ENCODE results near the gene CNDP1.

Gene CNDP1

DNA sequence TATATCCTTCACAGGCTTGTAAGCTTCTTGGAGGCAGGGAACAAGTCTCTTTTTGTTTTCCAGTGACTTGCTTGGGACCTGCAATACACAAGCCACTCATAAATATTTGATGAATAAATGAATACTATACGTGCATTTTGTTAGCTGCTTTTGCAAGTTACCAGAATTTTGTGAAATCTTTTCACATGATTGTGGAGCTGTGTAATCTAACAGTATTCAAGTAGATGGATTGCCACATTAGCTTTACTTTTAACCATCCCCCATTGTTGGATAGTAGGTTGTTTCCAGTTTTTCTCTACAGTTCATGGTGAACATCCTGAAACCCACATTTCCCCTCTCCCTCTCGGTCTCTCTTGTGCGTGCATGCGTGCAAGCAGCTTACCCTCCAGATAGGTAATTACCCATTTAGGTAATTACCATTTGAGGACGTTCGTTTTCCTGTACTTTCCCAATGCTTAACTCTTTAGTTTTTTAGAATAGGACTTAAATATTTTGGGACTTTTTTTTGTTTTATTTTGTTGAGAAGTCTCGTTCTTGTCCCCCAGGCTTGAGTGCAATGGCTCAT is 75.8 kb downstream of the CNDP1 start:
- TF ChIP-seq, protein P1, sequence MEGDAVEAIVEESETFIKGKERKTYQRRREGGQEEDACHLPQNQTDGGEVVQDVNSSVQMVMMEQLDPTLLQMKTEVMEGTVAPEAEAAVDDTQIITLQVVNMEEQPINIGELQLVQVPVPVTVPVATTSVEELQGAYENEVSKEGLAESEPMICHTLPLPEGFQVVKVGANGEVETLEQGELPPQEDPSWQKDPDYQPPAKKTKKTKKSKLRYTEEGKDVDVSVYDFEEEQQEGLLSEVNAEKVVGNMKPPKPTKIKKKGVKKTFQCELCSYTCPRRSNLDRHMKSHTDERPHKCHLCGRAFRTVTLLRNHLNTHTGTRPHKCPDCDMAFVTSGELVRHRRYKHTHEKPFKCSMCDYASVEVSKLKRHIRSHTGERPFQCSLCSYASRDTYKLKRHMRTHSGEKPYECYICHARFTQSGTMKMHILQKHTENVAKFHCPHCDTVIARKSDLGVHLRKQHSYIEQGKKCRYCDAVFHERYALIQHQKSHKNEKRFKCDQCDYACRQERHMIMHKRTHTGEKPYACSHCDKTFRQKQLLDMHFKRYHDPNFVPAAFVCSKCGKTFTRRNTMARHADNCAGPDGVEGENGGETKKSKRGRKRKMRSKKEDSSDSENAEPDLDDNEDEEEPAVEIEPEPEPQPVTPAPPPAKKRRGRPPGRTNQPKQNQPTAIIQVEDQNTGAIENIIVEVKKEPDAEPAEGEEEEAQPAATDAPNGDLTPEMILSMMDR (IDR thresholded peaks at IDR 0.05; ENCODE audit: extremely low read depth, missing control alignments) = no peak
- DNase-seq (ENCODE audit: low spot score) = no peak

DNA sequence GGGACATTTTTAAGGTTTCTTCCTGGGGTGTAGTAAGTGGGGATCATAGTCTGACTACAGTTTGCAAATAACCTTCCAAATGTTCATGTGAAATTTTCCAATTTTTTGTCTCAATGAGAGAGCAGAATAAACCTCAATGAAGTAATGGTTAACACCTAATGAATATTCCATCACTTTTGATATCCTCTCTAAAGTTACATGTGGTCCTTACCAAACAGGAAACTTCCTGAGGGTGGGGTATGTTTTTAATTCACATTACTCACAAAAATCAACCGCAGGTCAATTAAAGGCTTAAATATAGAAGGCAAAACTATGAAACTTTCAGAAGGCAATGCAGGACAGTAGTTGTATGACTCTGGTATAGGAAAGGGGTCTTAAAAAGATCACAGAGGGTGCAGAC is 76.6 kb downstream of the CNDP1 start:
- no peak for DNase-seq (ENCODE audit: low spot score)
- TF ChIP-seq, protein P1 (IDR thresholded peaks at IDR 0.05; ENCODE audit: extremely low read depth, missing control alignments) = no peak

DNA sequence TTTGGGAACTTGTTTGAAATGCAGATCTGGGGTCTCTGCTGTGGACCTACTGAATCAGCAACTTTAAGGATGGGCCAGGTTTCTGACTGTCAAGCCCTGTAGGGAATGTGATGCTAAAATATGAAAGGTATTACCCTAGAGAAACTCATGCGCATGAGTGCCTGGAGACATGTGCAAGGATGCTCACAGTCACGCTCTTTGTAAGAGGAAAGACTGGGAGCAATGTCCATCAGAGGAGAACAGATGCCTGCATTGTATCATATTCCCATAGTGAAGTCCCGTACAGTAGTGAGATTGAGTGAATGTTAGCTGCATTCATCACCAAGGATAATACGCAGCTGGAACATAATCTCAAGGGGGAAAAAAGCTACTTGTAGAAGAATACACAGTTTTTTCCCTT is 77.5 kb downstream of the CNDP1 start:
- TF ChIP-seq, protein P1 (IDR thresholded peaks at IDR 0.05; ENCODE audit: extremely low read depth, missing control alignments) = no peak
- DNase-seq (ENCODE audit: low spot score) = no peak

DNA sequence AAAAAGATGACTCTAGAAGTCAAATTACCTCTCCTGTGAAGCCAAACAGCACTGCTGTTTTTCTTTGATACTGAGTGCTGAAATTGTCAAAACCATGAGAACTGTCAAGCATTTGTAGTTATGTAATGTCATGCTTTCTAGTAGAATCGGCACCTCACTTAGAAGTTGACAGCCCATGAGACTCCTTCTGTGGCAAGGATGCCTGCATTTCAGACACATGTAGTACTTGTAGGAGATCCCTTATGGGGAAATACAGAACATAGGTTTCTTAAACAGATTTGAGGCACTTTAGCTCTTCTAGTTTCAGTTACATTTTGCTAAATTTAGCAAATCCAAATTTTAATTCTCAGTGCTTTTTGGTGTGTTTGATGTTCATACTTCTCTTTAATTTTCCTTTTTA is 79.1 kb downstream of the CNDP1 start:
- TF ChIP-seq, protein P1 (IDR thresholded peaks at IDR 0.05; ENCODE audit: extremely low read depth, missing control alignments) = no peak

DNA sequence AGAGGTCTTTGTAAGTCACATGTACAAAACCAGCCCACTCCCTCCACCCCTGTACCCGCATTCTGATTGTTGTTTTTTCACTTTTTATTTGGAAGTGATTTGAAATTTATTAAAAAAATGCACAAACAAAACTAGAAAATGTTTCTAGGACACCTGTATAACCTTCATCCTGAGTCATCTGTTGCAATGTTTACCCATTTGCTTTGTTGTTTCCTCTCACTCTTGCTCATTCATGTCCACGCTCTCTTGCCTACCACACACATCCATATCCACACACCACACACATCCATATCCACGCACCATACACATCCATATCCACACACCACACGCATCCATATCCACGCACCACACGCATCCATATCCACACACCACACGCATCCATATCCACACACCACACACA is 82.2 kb downstream of the CNDP1 start:
- TF ChIP-seq, protein P1 (IDR thresholded peaks at IDR 0.05; ENCODE audit: extremely low read depth, missing control alignments) = no peak
- no peak for DNase-seq (ENCODE audit: low spot score)

More for the DNA sequence above, 79.1 kb downstream of the CNDP1 start:
- DNase-seq (ENCODE audit: low spot score) = no peak

DNA sequence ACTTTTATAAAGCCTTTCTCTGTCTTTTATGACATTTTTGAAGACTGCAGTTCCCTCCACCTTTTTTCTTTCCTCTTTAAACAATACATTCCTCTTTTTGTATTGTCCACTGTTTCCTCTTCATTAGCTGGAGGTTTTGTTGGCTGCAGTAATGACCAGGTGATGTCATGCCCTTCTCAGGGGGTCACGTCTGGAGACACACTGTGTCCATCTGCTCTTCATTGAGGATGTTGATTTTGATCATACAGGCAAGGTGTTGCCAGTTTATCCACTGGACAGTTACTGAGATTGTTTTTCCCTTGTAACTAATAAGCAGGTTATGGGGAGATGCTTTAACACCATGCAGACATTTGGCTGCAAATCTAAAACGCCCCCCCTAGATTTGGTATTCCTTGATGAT is 83.2 kb downstream of the CNDP1 start:
- TF ChIP-seq, protein P1 (IDR thresholded peaks at IDR 0.05; ENCODE audit: extremely low read depth, missing control alignments) = no peak
- DNase-seq (ENCODE audit: low spot score) = no peak

DNA sequence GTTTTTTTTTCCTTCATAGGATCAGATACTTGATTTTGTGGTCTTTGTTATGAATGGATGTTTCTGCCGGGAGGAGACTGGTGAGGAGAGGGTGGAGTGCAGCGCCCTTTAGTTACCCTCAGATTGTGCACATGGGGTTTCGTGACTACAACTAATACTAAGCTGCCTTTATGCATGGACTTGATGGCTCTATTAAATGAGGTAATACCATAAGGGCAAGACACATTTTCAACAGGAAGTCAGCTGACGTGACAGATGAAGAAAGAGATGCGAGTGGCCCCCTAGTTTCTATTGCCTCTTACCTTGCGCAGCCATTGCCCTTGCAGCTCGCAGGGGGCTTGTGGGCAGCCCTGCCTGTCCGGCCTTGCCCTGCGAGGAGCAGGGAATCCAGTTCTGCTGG is 87.8 kb downstream of the CNDP1 start:
- TF ChIP-seq, protein P1 (IDR thresholded peaks at IDR 0.05; ENCODE audit: extremely low read depth, missing control alignments) = no peak
- DNase-seq (ENCODE audit: low spot score) = no peak
